IPS DF 6.9 (cell line): ENCODE data around the gene TTLL8.

Source experiments
- DNase-seq: peaks from one replicate; pipeline ENCODE4 v3.0.0-alpha.2; 2013; ENCODE audit warnings: low read depth, low spot score
- H3K27ac ChIP-seq: one replicate; pipeline ENCODE4 v1.5.1; 2013; ENCODE audit warnings: low read length, control low read depth
- H3K27me3 ChIP-seq: 2 replicates; pipeline ENCODE4 v1.6.1; 2013; ENCODE audit warnings: mild to moderate bottlenecking, low read length; ENCODE audit not compliant: control insufficient read depth, insufficient read depth
- H3K36me3 ChIP-seq: 2 replicates; pipeline ENCODE4 v1.6.1; 2013; ENCODE audit warnings: low read length; ENCODE audit not compliant: control insufficient read depth, insufficient read depth
- H3K4me1 ChIP-seq: 2 replicates; pipeline ENCODE4 v1.6.1; 2013; ENCODE audit warnings: low read length; ENCODE audit not compliant: control insufficient read depth, insufficient read depth
- H3K4me3 ChIP-seq: 2 replicates; pipeline ENCODE4 v1.5.1; 2013; ENCODE audit warnings: mild to moderate bottlenecking, low read length
- H3K9me3 ChIP-seq: 2 replicates; pipeline ENCODE4 v1.6.1; 2013; ENCODE audit warnings: low read length, inconsistent platforms; ENCODE audit not compliant: control insufficient read depth, insufficient read depth
- WGBS: extraction: QIAGEN DNeasy Blood & Tissue Kit; methylation state at CpG from one replicate; pipeline ENCODE4 v1.1.7; 2013; ENCODE audit warnings: mixed read lengths, missing lambda C conversion rate; ENCODE audit not compliant: insufficient read length, insufficient coverage; 5-methylcytosine and 5-hydroxymethylcytosine counted together

Gene TTLL8

DNA sequence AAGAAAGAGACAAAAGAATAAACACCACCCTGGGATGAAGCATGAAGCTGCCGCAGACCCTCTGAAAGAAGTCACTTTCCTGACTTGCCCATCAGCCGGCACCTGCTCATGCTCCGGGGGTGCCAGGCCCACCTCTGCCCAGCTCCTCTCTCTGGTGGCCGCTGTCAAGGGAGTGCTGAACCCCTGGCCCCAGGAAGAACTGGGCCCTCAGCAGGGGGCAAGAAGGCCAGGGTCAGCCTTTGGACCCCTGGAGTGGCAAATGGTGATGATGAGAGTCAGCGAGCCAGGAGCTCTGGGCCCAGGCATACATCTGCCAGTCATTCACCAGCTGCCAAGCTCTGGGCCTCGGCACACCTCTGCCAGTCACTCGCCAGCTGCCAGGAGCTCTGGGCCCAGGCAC lies 17.4 kb downstream of the TTLL8 start:
- WGBS = no CpG with 5 or more reads among the region's 7 CpGs

DNA sequence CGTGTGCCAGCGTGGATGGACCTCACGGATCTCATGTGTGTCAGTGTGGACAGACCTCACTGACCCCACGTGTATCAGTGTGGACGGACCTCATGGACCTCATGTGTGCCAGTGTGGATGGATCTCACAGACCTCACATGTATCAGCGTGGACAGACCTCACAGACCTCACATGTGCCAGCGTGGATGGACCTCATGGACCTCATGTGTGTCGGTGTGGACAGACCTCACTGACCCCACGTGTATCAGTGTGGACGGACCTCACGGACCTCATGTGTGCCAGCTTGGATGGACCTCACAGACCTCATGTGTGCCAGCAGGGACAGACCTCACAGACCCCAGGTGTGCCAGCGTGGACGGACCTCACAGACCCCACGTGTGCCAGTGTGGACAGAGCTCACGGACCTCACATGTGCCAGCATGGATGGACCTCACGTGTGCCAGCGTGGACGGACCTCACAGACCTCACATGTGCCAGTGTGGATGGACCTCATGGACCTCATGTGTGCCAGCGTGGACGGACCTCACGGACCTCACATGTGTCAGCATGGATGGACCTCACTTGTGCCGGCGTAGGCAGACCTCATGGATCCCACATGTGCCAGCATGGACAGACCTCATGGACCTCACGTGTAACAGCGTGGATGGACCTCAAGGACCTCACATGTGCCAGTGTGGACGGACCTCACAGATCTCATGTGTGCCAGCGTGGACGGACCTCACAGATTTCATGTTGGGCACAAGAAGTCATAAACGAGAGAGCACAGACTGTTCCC lies 18.2 kb downstream of the TTLL8 start:
- no CpG with 5 or more reads among the region's 29 CpGs for WGBS
- no peaks in the 10 kb centered on the region; the same call in 1 of the 2 replicates for H3K36me3 ChIP-seq
- DNase-seq = no peak

More for the DNA sequence above, 17.4 kb downstream of the TTLL8 start:
- Histone ChIP-seq H3K27ac (no peak overlapping the region), H3K36me3 (no peaks in the 10 kb centered on the region; the same call in 1 of the 2 replicates), H3K4me3 (no peak overlapping the region), H3K4me1 (no peaks in the 10 kb centered on the region; the same call in 1 of the 2 replicates), H3K27me3 (no peaks in the 10 kb centered on the region), H3K9me3 (no peaks in the 10 kb centered on the region)
- DNase-seq = no peak

DNA sequence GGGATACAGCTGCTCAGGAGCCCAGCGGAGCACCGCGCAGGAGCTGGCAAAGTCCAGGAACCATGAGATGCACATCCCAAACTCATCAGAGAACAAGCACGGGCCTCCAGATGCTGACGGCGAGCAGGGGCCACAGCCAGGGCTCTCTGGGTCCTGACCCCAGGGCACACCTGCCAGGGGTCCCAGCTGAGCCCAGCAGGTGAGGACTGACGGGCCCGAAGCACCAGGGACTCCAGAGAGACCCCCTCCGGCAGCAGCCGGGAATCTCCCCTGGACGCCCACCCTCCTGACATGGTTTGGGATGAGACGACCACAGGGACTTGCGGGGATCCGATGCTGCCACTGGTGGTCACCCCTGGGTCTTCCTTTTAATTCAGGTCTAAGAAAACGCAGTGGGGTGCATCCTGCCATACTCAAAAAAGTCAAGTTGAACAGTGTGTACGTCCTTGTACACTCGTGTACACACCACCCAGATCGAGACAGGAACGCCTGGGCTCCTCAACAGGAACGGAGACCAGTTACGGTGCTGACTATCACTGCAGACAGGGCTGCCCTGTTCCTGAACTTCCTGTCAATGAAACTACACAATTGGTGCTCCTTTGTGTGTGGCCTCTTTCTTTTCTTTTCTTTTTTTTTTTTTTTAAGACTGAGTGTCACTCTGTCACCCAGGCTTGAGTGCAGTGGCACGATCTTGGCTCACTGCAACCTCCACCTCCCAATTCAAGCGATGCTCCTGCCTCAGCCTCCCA lies 21.9 kb downstream of the TTLL8 start:
- no peak overlapping the region for H3K4me3 ChIP-seq
- no peaks in the 10 kb centered on the region for H3K27me3 ChIP-seq
- no peaks in the 10 kb centered on the region for H3K9me3 ChIP-seq
- no peaks in the 10 kb centered on the region for H3K4me1 ChIP-seq
- no peaks in the 10 kb centered on the region; the same call in 1 of the 2 replicates for H3K36me3 ChIP-seq
- no CpG with 5 or more reads among the region's 23 CpGs for WGBS
- no peak overlapping the region for H3K27ac ChIP-seq
- no peak for DNase-seq

More for the DNA sequence above, 18.2 kb downstream of the TTLL8 start:
- Histone ChIP-seq H3K4me3 (no peak overlapping the region), H3K27me3 (no peaks in the 10 kb centered on the region), H3K9me3 (no peaks in the 10 kb centered on the region), H3K4me1 (no peaks in the 10 kb centered on the region; the same call in 1 of the 2 replicates), H3K27ac (no peak overlapping the region)

DNA sequence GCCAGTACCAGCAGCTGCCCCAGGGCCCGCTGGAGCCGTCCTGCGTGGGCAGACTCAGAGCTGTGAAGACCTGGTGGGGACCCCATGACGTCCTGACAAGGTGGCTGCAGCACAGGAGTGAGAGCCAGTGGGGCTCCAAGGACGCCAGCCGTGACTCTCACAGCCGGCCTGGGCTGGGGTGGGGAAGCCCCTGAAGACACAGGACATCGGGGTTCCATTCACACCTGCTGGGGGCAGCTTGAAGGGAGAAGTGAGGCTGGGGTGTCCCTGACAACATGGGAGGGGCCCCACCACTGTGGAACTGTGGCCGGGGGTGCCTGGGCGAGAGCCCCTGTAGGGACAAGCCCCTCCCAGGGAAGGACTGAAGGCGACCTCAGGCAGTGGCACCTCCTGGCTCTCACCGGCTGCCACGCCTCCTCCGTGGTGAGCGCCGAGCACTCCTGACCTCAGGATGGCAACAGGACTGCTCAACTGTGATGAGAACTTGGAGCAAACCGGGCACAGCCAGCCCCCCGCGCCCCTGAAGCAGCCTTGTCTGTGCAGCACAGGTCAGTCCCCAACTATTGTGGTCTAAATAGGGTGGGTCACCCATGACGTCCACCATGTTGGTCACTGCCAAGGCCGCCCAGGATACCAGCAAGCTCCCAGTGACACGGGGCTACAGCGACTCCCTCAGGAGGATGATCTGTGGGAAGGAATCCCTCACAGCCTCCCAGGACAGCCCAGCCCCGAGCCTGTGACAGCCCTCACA lies 22.8 kb downstream of the TTLL8 start:
- no peak for DNase-seq
- no CpG with 5 or more reads among the region's 24 CpGs for WGBS

DNA sequence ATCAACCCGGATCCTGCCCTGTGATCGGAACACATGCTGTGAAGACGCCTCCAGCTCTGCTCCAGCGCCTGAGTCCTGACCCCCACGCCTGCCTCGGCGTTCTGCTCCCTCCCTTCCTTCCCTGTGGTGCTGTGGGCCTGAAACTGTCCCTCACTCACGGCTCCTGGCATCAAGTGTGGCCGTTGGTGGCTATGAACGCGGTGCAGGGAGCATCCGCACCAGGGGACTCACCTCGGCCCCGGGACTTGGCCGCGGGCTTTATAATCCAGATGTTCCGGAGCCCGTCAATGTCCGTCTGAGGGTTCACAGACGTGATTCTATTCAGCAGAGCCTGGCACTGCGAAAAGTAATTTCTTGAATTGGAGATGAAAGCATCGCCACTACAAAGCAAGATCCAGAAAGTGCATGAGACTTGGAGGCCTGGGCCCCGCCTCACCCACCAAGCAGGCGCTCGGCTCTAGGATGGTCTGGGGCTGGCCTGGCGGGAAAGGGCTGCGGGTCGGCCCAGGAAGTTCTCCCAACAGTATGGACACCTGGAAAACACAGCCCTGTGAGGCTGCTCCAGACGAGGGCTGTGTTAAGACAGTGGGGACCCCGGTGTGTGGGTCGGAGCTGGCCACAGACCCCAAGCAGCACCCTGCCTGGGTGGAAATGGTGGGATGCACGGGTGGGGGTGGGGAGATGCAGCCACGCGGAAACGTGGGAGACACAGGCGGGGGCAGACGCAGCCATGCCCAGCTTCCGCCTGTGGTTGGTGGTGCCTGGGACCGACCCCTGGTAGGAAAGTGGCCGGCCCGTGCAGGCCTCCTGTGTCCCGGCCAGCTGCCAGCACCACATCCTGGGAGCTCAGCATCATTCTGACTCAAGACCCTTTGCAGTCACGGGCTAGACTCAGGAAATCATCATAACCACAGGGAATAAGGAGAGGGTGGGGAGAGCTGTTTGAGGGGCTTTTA lies 23.7 kb downstream of the TTLL8 start:
- Histone ChIP-seq H3K9me3 (no peaks in the 10 kb centered on the region), H3K36me3 (no peaks in the 10 kb centered on the region; the same call in 1 of the 2 replicates), H3K27ac (no peak overlapping the region), H3K4me3 (no peak overlapping the region), H3K4me1 (no peaks in the 10 kb centered on the region), H3K27me3 (no peaks in the 10 kb centered on the region; the same call in 1 of the 2 replicates)
- no peak for DNase-seq
- no CpG with 5 or more reads among the region's 43 CpGs for WGBS

More for the DNA sequence above, 22.8 kb downstream of the TTLL8 start:
- Histone ChIP-seq H3K9me3 (no peaks in the 10 kb centered on the region), H3K27ac (no peak overlapping the region), H3K27me3 (no peaks in the 10 kb centered on the region), H3K36me3 (no peaks in the 10 kb centered on the region; the same call in 1 of the 2 replicates), H3K4me1 (no peaks in the 10 kb centered on the region), H3K4me3 (no peak overlapping the region)

DNA sequence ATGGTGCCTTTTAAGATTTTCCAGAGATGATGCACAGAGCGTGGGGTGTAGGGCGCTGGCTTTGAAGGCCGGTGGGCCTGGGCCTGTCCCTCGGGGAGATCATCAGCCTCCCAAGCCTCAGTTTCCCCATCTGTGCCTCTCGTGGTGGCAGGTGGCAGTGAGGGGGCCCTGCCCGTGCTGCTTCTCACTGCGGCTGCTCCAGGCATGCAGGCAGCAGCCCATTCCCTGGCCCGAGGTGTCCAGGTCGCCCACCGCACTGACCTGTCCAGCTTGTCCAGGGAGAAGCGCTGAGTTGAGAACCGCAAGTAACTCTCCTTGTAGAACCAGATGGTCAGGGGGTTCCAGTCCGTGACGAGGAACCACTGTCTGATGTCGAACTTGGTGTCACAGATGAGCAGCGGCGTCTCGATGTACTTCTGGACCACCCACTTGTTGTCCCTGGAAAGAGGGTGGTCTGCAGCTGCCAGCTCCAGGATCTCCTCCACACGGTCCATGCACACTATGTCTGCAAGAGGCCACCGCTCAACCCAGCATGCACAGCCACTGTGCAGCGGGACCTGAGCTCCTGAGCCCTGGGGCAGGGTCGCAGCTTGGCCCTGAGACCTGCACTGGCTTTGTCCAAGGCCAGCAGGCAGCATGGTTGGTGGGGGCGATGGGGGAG lies 25.0 kb downstream of the TTLL8 start:
- WGBS = no CpG with 5 or more reads among the region's 23 CpGs

DNA sequence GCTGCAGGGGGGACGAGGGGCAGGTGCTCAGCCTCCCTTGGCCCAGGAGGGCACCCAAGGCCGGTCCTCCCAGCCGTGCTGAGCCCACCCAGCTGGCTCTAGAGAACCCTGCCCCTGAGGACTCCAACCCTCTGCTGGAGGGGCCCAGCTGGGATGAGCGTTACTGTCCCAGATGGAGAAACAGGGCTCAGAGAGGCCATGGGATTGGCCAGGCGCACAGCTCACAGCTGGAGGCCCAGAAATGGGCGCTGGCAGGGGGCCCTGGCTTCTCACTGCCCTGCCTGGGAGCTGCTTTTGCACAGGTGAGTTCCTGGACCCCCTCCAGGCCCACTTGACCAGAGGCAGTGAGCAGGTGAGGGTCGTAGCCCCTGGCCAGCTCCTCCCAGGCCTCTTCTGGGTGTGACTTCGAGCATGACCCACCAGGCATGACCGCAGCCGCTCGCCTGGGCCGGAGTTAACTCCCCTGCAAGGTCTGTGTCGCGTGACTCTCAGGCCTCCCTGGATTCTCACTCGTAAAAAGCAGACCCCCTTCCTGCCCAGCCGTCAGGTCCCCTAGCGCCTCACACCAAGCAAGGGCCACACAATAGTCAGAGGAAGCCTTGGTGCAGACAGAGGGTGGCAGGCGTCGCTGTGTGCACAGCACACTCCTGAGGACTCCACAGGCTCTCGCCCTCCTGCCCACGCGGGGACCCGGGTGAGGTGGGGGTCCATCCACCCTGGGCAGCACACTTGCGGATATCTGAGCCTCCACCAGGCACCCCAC lies 25.8 kb downstream of the TTLL8 start:
- Histone ChIP-seq H3K4me3 (no peak overlapping the region), H3K27me3 (no peaks in the 10 kb centered on the region; the same call in 1 of the 2 replicates), H3K9me3 (no peaks in the 10 kb centered on the region), H3K27ac (no peak overlapping the region), H3K36me3 (no peaks in the 10 kb centered on the region; the same call in 1 of the 2 replicates), H3K4me1 (no peaks in the 10 kb centered on the region)
- no CpG with 5 or more reads among the region's 24 CpGs for WGBS
- no peak for DNase-seq

More for the DNA sequence above, 25.0 kb downstream of the TTLL8 start:
- Histone ChIP-seq H3K9me3 (no peaks in the 10 kb centered on the region), H3K27me3 (no peaks in the 10 kb centered on the region; the same call in 1 of the 2 replicates), H3K4me3 (no peak overlapping the region), H3K27ac (no peak overlapping the region), H3K36me3 (no peaks in the 10 kb centered on the region; the same call in 1 of the 2 replicates), H3K4me1 (no peaks in the 10 kb centered on the region)
- DNase-seq = no peak

DNA sequence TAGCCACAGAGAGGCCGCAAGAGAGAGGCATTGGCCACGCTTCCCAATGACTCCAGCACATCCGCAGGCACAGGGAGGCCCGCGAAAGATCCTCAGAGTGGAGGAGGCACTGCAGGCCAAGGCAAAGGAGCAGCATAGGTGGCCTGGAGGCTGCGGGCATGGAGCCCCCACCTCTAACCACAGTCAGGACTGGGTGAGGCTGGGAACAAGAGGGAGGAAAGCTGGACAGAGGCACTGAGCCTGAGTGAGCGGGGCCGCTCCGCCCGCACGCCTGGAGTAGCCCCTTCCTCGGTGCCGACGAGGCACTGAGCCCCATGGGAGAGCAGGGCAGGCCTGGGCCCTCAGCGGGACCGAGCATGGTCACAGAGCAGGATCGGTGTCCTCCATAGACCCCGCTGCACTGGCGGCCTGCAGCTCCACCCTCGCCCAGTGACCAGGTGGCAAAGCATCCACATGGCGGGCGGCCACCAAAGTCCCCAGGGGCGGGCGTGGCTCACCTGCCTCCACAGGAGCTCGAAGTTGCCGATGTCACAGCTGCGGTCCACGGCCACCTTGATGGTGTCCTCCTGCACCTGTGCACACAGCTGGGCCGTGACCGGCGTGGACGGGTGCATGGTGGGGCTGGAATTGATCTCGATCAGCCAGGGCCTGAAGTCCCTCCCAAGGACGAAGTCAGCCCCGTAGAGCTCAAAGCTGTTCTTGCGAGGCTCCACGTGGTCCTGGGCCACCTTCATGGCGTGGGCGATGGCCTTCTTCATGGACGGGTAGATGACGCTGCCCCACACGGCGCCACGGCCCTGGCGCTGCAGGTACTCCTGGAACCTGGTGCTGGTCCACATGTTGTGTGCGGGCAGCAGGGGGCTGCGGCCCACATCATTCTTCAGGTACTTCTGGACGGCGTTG lies 26.7 kb downstream of the TTLL8 start:
- H3K27me3 ChIP-seq = no peaks in the 10 kb centered on the region; the same call in 1 of the 2 replicates
- no peak overlapping the region for H3K27ac ChIP-seq
- no peaks in the 10 kb centered on the region for H3K9me3 ChIP-seq
- no peak overlapping the region for H3K4me3 ChIP-seq
- H3K36me3 ChIP-seq = no peaks in the 10 kb centered on the region; the same call in 1 of the 2 replicates
- no peak for DNase-seq
- no peaks in the 10 kb centered on the region for H3K4me1 ChIP-seq
- no CpG with 5 or more reads among the region's 49 CpGs for WGBS
